Activated CD8-positive, alpha-beta memory T cell treated with anti-CD3 and anti-CD28 coated beads for 48 hours (primary cell): ENCODE data around the gene HDAC4.

ENCODE experiments used
- DNase-seq, 3 experiments: peaks; one replicate each; pipeline ENCODE4 v3.0.0-alpha.2; 2020; ENCODE audit warnings: low read depth in 2 of 3, low spot score in 2 of 3

HDAC4 gene

DNA sequence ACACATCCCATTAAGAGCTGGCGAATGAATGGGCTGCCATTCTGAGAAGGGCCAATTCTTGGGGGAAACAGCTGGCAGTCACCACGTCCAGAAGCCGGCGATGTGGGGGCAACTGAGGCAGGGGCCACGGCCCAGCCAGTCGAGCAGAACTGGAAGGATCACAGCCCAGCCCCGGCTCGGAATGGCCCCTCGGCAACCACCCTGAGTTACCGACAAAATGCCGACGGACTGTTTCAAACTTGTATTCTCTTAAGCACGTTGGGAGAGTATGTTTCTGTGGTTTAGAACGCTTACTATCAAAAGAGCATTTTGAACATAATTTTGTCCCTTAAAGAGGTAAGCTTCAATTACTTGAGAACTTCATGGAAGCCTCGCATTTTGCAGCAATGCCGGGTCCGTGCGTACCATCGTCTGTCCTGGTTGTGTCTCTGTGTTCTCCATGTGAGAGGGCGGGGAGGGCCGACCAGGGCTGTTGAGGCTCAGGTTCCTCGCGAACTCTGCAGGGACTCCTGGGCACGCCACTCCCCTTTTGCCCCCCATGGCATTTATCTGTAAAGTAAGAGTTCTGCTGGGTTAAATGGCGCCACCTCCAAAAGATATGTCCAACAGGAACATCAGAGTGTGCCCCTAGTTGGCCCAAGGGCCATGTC, 397.1 kb downstream of the HDAC4 start:
- DNase-seq, result no peak

DNA sequence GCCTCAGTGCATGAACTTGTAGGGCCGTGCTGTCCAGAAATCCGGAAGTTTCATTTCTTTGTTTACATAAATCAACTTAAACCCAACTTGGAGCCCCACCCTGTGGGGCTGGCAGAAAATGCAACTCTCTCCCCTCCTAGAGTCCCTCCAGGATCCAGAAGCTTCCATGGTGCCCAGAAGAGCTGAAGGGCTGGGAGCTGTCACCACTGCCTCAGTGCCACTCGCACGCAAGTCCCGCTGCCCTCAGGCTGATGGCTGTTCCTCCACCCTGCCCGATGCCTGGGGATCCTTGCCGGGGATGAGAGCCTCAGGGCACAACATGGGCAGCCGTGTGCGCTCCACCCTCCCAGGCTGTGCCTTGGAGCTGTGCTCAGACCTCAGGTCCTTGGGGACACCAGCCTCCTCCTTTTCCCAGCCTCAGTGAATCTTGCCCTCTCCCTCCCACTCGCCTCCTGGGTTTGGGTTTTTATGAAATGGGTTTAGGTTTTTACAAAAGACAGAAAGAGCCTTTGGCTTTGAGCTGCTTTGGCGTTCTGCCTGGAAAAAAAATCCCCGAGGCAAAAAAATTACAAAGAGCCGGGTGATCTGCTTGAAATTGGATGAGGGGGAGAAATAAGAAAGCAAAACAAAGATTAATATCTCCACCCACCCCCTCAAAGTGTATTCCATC, 397.7 kb downstream of the HDAC4 start:
- no peak for DNase-seq

DNA sequence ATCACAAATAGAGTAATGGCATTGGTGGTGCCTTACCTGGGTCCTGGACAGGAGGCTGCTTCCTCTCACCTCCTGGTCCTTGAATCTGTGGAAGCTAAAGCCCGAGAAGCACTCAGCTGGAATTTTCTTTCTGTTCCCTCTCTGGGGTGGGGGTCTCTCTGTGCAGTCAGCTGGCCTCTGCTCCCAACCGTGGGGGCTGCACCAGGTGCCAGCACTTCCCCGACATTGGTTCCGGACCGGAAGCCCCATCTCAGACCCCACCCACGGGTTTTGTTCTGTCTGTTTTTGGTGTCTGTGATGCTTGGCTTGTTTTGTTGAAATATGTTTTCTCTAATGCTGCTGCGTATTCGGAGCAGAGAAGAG, 398.2 kb downstream of the HDAC4 start:
- no peak for DNase-seq

DNA sequence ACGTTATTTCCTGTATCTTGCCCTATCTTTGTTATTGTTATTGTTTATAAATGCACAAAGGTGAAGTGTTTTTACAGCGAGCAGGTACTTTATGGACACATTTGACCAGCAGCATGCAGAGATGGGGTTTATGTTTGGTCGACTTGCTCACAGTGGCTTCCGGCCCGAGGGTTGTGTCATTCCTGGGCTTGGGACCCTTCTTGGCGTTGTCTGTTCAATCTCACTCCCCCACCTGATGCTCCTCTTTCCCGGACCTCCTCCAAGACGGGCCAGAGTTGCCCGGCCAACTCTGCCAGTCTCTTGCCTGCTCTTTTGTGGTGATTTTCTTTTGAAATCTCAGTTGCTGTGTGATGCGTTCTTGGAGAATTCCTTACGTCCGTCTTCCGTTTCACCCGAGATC, 399.0 kb downstream of the HDAC4 start:
- no peak for DNase-seq

DNA sequence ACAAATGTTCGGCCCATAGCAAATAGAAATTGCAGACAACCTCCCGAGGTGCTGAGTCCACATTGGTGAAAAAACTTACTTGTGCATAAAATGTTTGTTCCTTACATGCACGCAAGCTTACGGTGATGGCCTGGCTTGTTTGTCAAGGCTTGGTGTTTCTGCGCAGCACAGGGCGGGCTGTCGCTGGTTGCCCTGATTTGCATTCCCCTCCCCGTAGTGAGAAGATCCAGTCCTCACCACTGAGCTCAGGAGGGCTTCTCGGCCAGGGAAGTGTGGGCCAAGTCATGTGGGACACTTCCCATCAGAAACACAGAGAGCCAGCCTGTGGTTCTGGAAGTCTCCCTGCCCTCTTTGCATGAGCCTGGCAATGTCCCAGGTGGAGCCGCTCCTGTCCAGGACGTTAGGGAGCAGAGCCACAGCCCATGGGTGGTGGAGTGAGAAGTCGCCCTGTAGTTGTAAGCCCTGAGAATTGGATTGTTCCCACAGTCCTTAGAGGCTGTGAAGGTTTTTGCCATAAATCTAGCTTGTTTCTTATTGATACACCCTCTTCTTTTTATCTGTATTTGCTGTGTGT, 400.2 kb downstream of the HDAC4 start:
- no peak for DNase-seq

DNA sequence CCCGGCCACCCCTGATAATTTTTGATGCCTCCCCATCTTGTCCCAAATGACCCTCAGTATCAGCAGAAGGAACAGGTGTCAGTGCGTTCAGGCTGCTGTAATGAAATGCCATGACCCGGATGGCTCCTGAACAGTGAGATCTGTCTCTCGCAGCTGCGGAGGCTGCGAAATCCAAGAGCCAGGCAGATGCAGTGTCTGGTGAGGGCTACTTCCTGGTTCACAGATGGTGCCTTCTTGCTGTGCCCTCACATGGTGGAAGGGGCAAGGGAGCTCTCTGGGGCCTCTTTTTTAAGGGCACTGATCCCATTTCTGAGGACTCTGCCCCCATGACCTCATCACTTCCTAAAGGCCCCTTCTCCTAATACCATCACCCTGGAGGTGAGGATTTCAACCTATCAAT, 400.7 kb downstream of the HDAC4 start:
- no peak for DNase-seq

DNA sequence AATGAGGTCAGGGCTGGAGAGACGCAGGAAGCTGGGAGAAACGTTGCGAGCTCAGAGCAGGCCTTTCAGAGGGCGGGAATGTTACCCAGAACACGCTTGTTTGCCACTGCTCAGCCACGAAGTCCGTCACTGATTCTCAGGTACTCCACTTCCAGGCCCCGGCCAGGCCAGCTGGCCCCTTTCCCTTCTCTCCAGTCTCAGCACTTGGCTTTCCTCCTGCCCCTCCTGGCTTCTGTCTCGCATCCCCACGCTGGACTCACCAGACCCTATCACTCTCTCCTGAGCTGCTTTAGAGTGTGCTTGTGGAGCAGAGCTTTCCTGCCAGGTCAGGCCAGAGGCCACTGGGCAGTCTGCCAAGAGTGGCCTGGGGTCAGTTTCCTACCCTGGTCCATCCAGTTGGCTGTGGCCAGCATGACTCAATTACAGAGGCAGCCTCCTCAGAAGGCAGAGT, 401.5 kb downstream of the HDAC4 start:
- no peak for DNase-seq

DNA sequence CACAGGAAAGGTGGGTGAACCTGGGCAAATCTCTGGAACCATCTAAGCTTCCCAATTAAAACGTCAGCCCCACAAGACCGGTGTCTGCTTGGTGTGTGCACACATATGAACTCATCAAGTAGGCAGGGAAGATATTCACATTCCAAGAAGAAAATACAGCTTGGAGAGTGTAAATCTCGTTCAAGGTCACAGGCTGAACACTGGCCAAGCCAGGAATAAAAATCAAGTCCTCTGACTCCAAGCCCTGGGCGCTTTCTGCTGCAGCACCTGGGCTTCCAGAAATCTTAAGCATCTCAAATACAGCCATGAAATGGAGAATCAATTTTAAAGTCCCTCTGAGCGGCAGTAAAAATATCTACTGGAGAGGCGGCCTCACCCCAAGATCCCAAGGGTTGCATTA, 402.0 kb downstream of the HDAC4 start:
- DNase-seq, result no peak
